Astrocyte of the hippocampus (primary cell): ENCODE results near the gene ZFYVE9.
A peak's percentile ranks its signal among the peaks of the same experiment; 100 is the strongest.
"Not testable (repeated sequence)": the region's sequence is repeated elsewhere in the genome, so short reads cannot be mapped to it uniquely, and the experiment has no call there.

Experiments
- DNase-seq: peaks from one replicate; pipeline ENCODE4 v3.0.0; 2011; ENCODE audit warnings: low read depth, low spot score

Gene ZFYVE9

GRCh38 chr1:52369851-52370250, 228.0 kb downstream of the ZFYVE9 start:
- DNase-seq = not testable (repeated sequence)

GRCh38 chr1:52385376-52385775, 243.5 kb downstream of the ZFYVE9 start:
- DNase-seq = no peak

- DNase-seq = peak; percentile 15
Observed at GRCh38 chr1:52386458-52386857, 244.6 kb downstream of the ZFYVE9 start.

GRCh38 chr1:52393174-52393573, 251.3 kb downstream of the ZFYVE9 start:
- DNase-seq = no peak
